Endothelial cell of umbilical vein (primary cell): ENCODE measurements around the gene GPR162. TPM values are rescaled to one million over a fixed set of nuclear protein-coding genes. Genes with fewer than 3 reads are reported as not detected.

Experiments
- polyA plus RNA-seq, 4 experiments: library from polyadenylated mRNA; depleted of rRNA in 3 of 4; stranded (reverse) in 3 of 4; unstranded in 1 of 4; fragments of >200 nt; gene quantifications; 2 replicates each; pipeline versions ENCODE4 v1.2.1 to v1.2.3, GENCODE V29; 2011 to 2012; ENCODE audit warnings: missing spikeins in 1 of 4
- total RNA-seq: library from RNA; stranded (reverse); gene quantifications from 2 replicates; pipeline ENCODE4 v1.2.3, GENCODE V29; 2021

Gene GPR162
- total and polyA plus RNA-seq, 2 donors (not counting 3 experiments of a cell fraction or from before 2014, with no cell fraction given), result 9.7 to 13.7 TPM

Other genes starting within 250 kb of the GPR162 start
- gene CHD4, start 214.4 kb upstream of the GPR162 start, total RNA-seq, result 192 and 216 TPM in 2 replicates
- gene CHD4, start 214.4 kb upstream of the GPR162 start, polyA plus RNA-seq, result 119 and 127 TPM in 2 replicates
- not detected in 2 replicates for gene LPAR5, start 185.9 kb upstream of the GPR162 start, total RNA-seq
- 0.23 and 0.41 TPM in 2 replicates for gene LPAR5, start 185.9 kb upstream of the GPR162 start, polyA plus RNA-seq
- 0.97 and 1.3 TPM in 2 replicates for gene ACRBP, start 174.4 kb upstream of the GPR162 start, total RNA-seq
- gene ACRBP, start 174.4 kb upstream of the GPR162 start, polyA plus RNA-seq, result 5.5 and 5.7 TPM in 2 replicates
- 26.3 and 34.7 TPM in 2 replicates for gene ING4, start 158.7 kb upstream of the GPR162 start, total RNA-seq
- gene ING4, start 158.7 kb upstream of the GPR162 start, polyA plus RNA-seq, result 49.6 and 52.0 TPM in 2 replicates
- gene ZNF384, start 132.4 kb upstream of the GPR162 start, total RNA-seq, result 52.8 and 58.5 TPM in 2 replicates
- gene ZNF384, start 132.4 kb upstream of the GPR162 start, polyA plus RNA-seq, result 58.3 and 67.5 TPM in 2 replicates
- gene PIANP, start 121.0 kb upstream of the GPR162 start, total RNA-seq, result 0.14 and 0.55 TPM in 2 replicates
- gene PIANP, start 121.0 kb upstream of the GPR162 start, polyA plus RNA-seq, result 0.08 and 0.10 TPM in 2 replicates
- 36.5 and 41.1 TPM in 2 replicates for gene COPS7A, start 97.8 kb upstream of the GPR162 start, total RNA-seq
- 104 and 112 TPM in 2 replicates for gene COPS7A, start 97.8 kb upstream of the GPR162 start, polyA plus RNA-seq
- 136 and 147 TPM in 2 replicates for gene MLF2, start 68.7 kb upstream of the GPR162 start, total RNA-seq
- gene MLF2, start 68.7 kb upstream of the GPR162 start, polyA plus RNA-seq, result 306 and 319 TPM in 2 replicates
- gene PTMS, start 55.5 kb upstream of the GPR162 start, total RNA-seq, result 518 and 555 TPM in 2 replicates
- gene PTMS, start 55.5 kb upstream of the GPR162 start, polyA plus RNA-seq, result 661 and 787 TPM in 2 replicates
- 3.8 and 4.1 TPM in 2 replicates for gene LAG3, start 49.3 kb upstream of the GPR162 start, total RNA-seq
- gene LAG3, start 49.3 kb upstream of the GPR162 start, polyA plus RNA-seq, result 1.3 and 1.8 TPM in 2 replicates
- gene CD4, start 32.3 kb upstream of the GPR162 start, total RNA-seq, result not detected in 2 replicates
- not detected in 2 replicates for gene CD4, start 32.3 kb upstream of the GPR162 start, polyA plus RNA-seq
- 76.5 and 92.6 TPM in 2 replicates for gene P3H3, start 6.6 kb downstream of the GPR162 start, total RNA-seq
- gene P3H3, start 6.6 kb downstream of the GPR162 start, polyA plus RNA-seq, result 70.2 and 75.9 TPM in 2 replicates
- 9.4 and 14.6 TPM in 2 replicates for gene GNB3, start 19.1 kb downstream of the GPR162 start, total RNA-seq
- 12.0 and 12.6 TPM in 2 replicates for gene GNB3, start 19.1 kb downstream of the GPR162 start, polyA plus RNA-seq
- gene CDCA3, start 29.5 kb downstream of the GPR162 start, total RNA-seq, result 44.3 and 44.8 TPM in 2 replicates
- 53.5 and 67.2 TPM in 2 replicates for gene CDCA3, start 29.5 kb downstream of the GPR162 start, polyA plus RNA-seq
- 126 and 135 TPM in 2 replicates for gene USP5, start 30.3 kb downstream of the GPR162 start, total RNA-seq
- 68.9 and 69.4 TPM in 2 replicates for gene USP5, start 30.3 kb downstream of the GPR162 start, polyA plus RNA-seq
- 643 and 676 TPM in 2 replicates for gene TPI1, start 45.7 kb downstream of the GPR162 start, total RNA-seq
- 1,816 and 2,057 TPM in 2 replicates for gene TPI1, start 45.7 kb downstream of the GPR162 start, polyA plus RNA-seq
- 3.9 and 6.9 TPM in 2 replicates for gene SPSB2, start 51.5 kb downstream of the GPR162 start, total RNA-seq
- 3.8 and 5.6 TPM in 2 replicates for gene SPSB2, start 51.5 kb downstream of the GPR162 start, polyA plus RNA-seq
- gene LRRC23, start 83.0 kb downstream of the GPR162 start, total RNA-seq, result 2.7 and 3.5 TPM in 2 replicates
- gene LRRC23, start 83.0 kb downstream of the GPR162 start, polyA plus RNA-seq, result 2.8 and 3.1 TPM in 2 replicates
- gene ENO2, start 92.8 kb downstream of the GPR162 start, total RNA-seq, result 13.8 and 18.6 TPM in 2 replicates
- 9.1 and 11.4 TPM in 2 replicates for gene ENO2, start 92.8 kb downstream of the GPR162 start, polyA plus RNA-seq
- gene ATN1, start 106.1 kb downstream of the GPR162 start, total RNA-seq, result 117 and 122 TPM in 2 replicates
- gene ATN1, start 106.1 kb downstream of the GPR162 start, polyA plus RNA-seq, result 46.4 and 47.1 TPM in 2 replicates
- not detected in 2 replicates for gene RNU7-1, start 122.0 kb downstream of the GPR162 start, total RNA-seq
- not detected in 2 replicates for gene RNU7-1, start 122.0 kb downstream of the GPR162 start, polyA plus RNA-seq
- 153 and 167 TPM in 2 replicates for gene C12orf57, start 122.2 kb downstream of the GPR162 start, total RNA-seq
- 729 and 802 TPM in 2 replicates for gene C12orf57, start 122.2 kb downstream of the GPR162 start, polyA plus RNA-seq
- gene PTPN6, start 129.5 kb downstream of the GPR162 start, total RNA-seq, result 1.6 and 1.8 TPM in 2 replicates
- 0.25 and 0.38 TPM in 2 replicates for gene PTPN6, start 129.5 kb downstream of the GPR162 start, polyA plus RNA-seq
- gene PHB2, start 148.8 kb downstream of the GPR162 start, total RNA-seq, result 231 and 244 TPM in 2 replicates
- gene PHB2, start 148.8 kb downstream of the GPR162 start, polyA plus RNA-seq, result 390 and 409 TPM in 2 replicates
- 54.7 and 56.6 TPM in 2 replicates for gene EMG1, start 149.1 kb downstream of the GPR162 start, total RNA-seq
- 32.7 and 57.7 TPM in 2 replicates for gene EMG1, start 149.1 kb downstream of the GPR162 start, polyA plus RNA-seq
- gene LPCAT3, start 196.7 kb downstream of the GPR162 start, total RNA-seq, result 29.3 and 29.5 TPM in 2 replicates
- 36.0 and 37.1 TPM in 2 replicates for gene LPCAT3, start 196.7 kb downstream of the GPR162 start, polyA plus RNA-seq
- 0.38 and 0.83 TPM in 2 replicates for gene C1S, start 238.9 kb downstream of the GPR162 start, total RNA-seq
- 0.16 and 0.32 TPM in 2 replicates for gene C1S, start 238.9 kb downstream of the GPR162 start, polyA plus RNA-seq